ENCODE data around the gene BICDL1.

The BICDL1 gene

GRCh38 chr12:119949145-119949544 is 39.9 kb upstream of the BICDL1 start:
- H3K4me1 ChIP-seq (ENCODE audit: control insufficient read depth in 1 of 2, insufficient read depth in 2 of 2, low read length in 2 of 2): no peaks in the 10 kb centered on the region

GRCh38 chr12:119949594-119949993 is 39.4 kb upstream of the BICDL1 start:
- no peak overlapping the region for H4K91ac ChIP-seq (ENCODE audit: low read depth, low read length)
- H3K4me2 ChIP-seq (ENCODE audit: low read length): no peak overlapping the region

More at GRCh38 chr12:119949145-119949544, 39.9 kb upstream of the BICDL1 start:
- Histone ChIP-seq H3K23ac (ENCODE audit: low read length) (no peak overlapping the region), H3K79me2 (ENCODE audit: control insufficient read depth, insufficient read depth, low read length, poor library complexity) (no peaks in the 10 kb centered on the region), H3K27me3 (ENCODE audit: insufficient read depth, low read length) (no peaks in the 10 kb centered on the region), H4K91ac (ENCODE audit: low read depth, low read length) (no peak overlapping the region), H3K27ac (ENCODE audit: low read depth, low read length) (no peak overlapping the region), H3K4me2 (ENCODE audit: low read length) (no peak overlapping the region), H3K18ac (ENCODE audit: low read length) (no peak overlapping the region), H3K36me3 (ENCODE audit: control insufficient read depth in 1 of 2, insufficient read depth in 2 of 2, low read length in 2 of 2) (no peaks in the 10 kb centered on the region), H2BK5ac (ENCODE audit: low read depth, low read length, poor library complexity) (no peak overlapping the region), H3K14ac (ENCODE audit: low read length) (no peak overlapping the region), H3K4ac (ENCODE audit: low read depth, low read length) (no peak overlapping the region), H2AFZ (ENCODE audit: insufficient read depth, low read length, poor library complexity) (no peak overlapping the region), H2AK5ac (ENCODE audit: low read length) (no peak overlapping the region), H3K9me3 (ENCODE audit: insufficient read depth, low read depth, low read length) (no peaks in the 10 kb centered on the region), H4K12ac (ENCODE audit: low read depth, low read length) (no peak overlapping the region), H3K9ac (ENCODE audit: low read length) (no peak overlapping the region), H3K79me1 (ENCODE audit: low read length) (no peaks in the 10 kb centered on the region), H2BK120ac (ENCODE audit: insufficient read depth, low read length, poor library complexity) (no peak overlapping the region), H3K4me3 (ENCODE audit: low read depth, low read length) (no peak overlapping the region), H4K8ac (ENCODE audit: low read depth, low read length) (no peak overlapping the region), H2BK12ac (ENCODE audit: low read length) (no peak overlapping the region)
- WGBS (ENCODE audit: extremely low coverage, insufficient coverage, insufficient read length): no CpG with 5 or more reads among the region's 10 CpGs
- no peak for DNase-seq

GRCh38 chr12:119956047-119956446 is 33.0 kb upstream of the BICDL1 start:
- Histone ChIP-seq H2BK5ac (ENCODE audit: low read depth, low read length, poor library complexity) (no peak overlapping the region), H3K27me3 (ENCODE audit: insufficient read depth, low read length) (no peaks in the 10 kb centered on the region), H2AFZ (ENCODE audit: insufficient read depth, low read length, poor library complexity) (no peak overlapping the region), H3K9me3 (ENCODE audit: insufficient read depth, low read depth, low read length) (peaks cover 5% of the 10 kb centered on the region), H3K18ac (ENCODE audit: low read length) (no peak overlapping the region), H4K8ac (ENCODE audit: low read depth, low read length) (no peak overlapping the region), H3K9ac (ENCODE audit: low read length) (peak overlapping the region; percentile 38), H3K4me3 (ENCODE audit: low read depth, low read length) (no peak overlapping the region), H3K79me2 (ENCODE audit: control insufficient read depth, insufficient read depth, low read length, poor library complexity) (no peaks in the 10 kb centered on the region), H2BK12ac (ENCODE audit: low read length) (no peak overlapping the region), H3K27ac (ENCODE audit: low read depth, low read length) (no peak overlapping the region), H3K23ac (ENCODE audit: low read length) (no peak overlapping the region), H4K12ac (ENCODE audit: low read depth, low read length) (no peak overlapping the region), H2BK120ac (ENCODE audit: insufficient read depth, low read length, poor library complexity) (no peak overlapping the region), H3K4ac (ENCODE audit: low read depth, low read length) (no peak overlapping the region), H2AK5ac (ENCODE audit: low read length) (no peak overlapping the region), H3K4me2 (ENCODE audit: low read length) (no peak overlapping the region), H3K14ac (ENCODE audit: low read length) (no peak overlapping the region), H3K36me3 (ENCODE audit: control insufficient read depth in 1 of 2, insufficient read depth in 2 of 2, low read length in 2 of 2) (no peaks in the 10 kb centered on the region), H3K79me1 (ENCODE audit: low read length) (no peaks in the 10 kb centered on the region), H3K4me1 (ENCODE audit: control insufficient read depth in 1 of 2, insufficient read depth in 2 of 2, low read length in 2 of 2) (no peaks in the 10 kb centered on the region), H4K91ac (ENCODE audit: low read depth, low read length) (no peak overlapping the region)
- peak in 1 of 2 donors; percentile 22 for DNase-seq
- WGBS (ENCODE audit: extremely low coverage, insufficient coverage, insufficient read length): no CpG with 5 or more reads among the region's 3 CpGs

More at GRCh38 chr12:119949594-119949993, 39.4 kb upstream of the BICDL1 start:
- H3K9ac ChIP-seq (ENCODE audit: low read length): no peak overlapping the region
- H3K36me3 ChIP-seq (ENCODE audit: control insufficient read depth in 1 of 2, insufficient read depth in 2 of 2, low read length in 2 of 2): no peaks in the 10 kb centered on the region
- no peak overlapping the region for H2AFZ ChIP-seq (ENCODE audit: insufficient read depth, low read length, poor library complexity)
- H3K79me1 ChIP-seq (ENCODE audit: low read length): no peaks in the 10 kb centered on the region
- H4K12ac ChIP-seq (ENCODE audit: low read depth, low read length): no peak overlapping the region
- no peak overlapping the region for H3K23ac ChIP-seq (ENCODE audit: low read length)
- no peak overlapping the region for H4K8ac ChIP-seq (ENCODE audit: low read depth, low read length)
- H3K4ac ChIP-seq (ENCODE audit: low read depth, low read length): no peak overlapping the region
- H3K4me3 ChIP-seq (ENCODE audit: low read depth, low read length): no peak overlapping the region
- H3K9me3 ChIP-seq (ENCODE audit: insufficient read depth, low read depth, low read length): no peaks in the 10 kb centered on the region
- H3K14ac ChIP-seq (ENCODE audit: low read length): no peak overlapping the region
- no CpG with 5 or more reads among the region's 4 CpGs for WGBS (ENCODE audit: extremely low coverage, insufficient coverage, insufficient read length)
- no peak overlapping the region for H2AK5ac ChIP-seq (ENCODE audit: low read length)
- no peak overlapping the region for H2BK12ac ChIP-seq (ENCODE audit: low read length)
- no peak overlapping the region for H2BK5ac ChIP-seq (ENCODE audit: low read depth, low read length, poor library complexity)
- no peak overlapping the region for H3K18ac ChIP-seq (ENCODE audit: low read length)
- H3K79me2 ChIP-seq (ENCODE audit: control insufficient read depth, insufficient read depth, low read length, poor library complexity): no peaks in the 10 kb centered on the region
- no peaks in the 10 kb centered on the region for H3K27me3 ChIP-seq (ENCODE audit: insufficient read depth, low read length)
- no peak overlapping the region for H2BK120ac ChIP-seq (ENCODE audit: insufficient read depth, low read length, poor library complexity)
- no peak for DNase-seq
- H3K4me1 ChIP-seq (ENCODE audit: control insufficient read depth in 1 of 2, insufficient read depth in 2 of 2, low read length in 2 of 2): no peaks in the 10 kb centered on the region
- H3K27ac ChIP-seq (ENCODE audit: low read depth, low read length): no peak overlapping the region

- no peak overlapping the region for H3K4ac ChIP-seq (ENCODE audit: low read depth, low read length)
- H4K12ac ChIP-seq (ENCODE audit: low read depth, low read length): no peak overlapping the region
- H2BK5ac ChIP-seq (ENCODE audit: low read depth, low read length, poor library complexity): no peak overlapping the region
- H2BK120ac ChIP-seq (ENCODE audit: insufficient read depth, low read length, poor library complexity): no peak overlapping the region
- H3K23ac ChIP-seq (ENCODE audit: low read length): no peak overlapping the region
- H3K4me1 ChIP-seq (ENCODE audit: control insufficient read depth in 1 of 2, insufficient read depth in 2 of 2, low read length in 2 of 2): no peaks in the 10 kb centered on the region
- H4K8ac ChIP-seq (ENCODE audit: low read depth, low read length): no peak overlapping the region
- H3K4me2 ChIP-seq (ENCODE audit: low read length): no peak overlapping the region
- no CpG with 5 or more reads among the region's 1 CpG for WGBS (ENCODE audit: extremely low coverage, insufficient coverage, insufficient read length)
- no peaks in the 10 kb centered on the region for H3K36me3 ChIP-seq (ENCODE audit: control insufficient read depth in 1 of 2, insufficient read depth in 2 of 2, low read length in 2 of 2)
- no peak overlapping the region for H3K18ac ChIP-seq (ENCODE audit: low read length)
- no peak overlapping the region for H3K27ac ChIP-seq (ENCODE audit: low read depth, low read length)
- no peak overlapping the region for H3K4me3 ChIP-seq (ENCODE audit: low read depth, low read length)
- H3K9ac ChIP-seq (ENCODE audit: low read length): no peak overlapping the region
- peaks cover 5% of the 10 kb centered on the region for H3K9me3 ChIP-seq (ENCODE audit: insufficient read depth, low read depth, low read length)
- no peaks in the 10 kb centered on the region for H3K79me1 ChIP-seq (ENCODE audit: low read length)
- no peak for DNase-seq
- H2BK12ac ChIP-seq (ENCODE audit: low read length): no peak overlapping the region
- no peak overlapping the region for H2AK5ac ChIP-seq (ENCODE audit: low read length)
- H3K14ac ChIP-seq (ENCODE audit: low read length): no peak overlapping the region
- no peak overlapping the region for H2AFZ ChIP-seq (ENCODE audit: insufficient read depth, low read length, poor library complexity)
- no peaks in the 10 kb centered on the region for H3K27me3 ChIP-seq (ENCODE audit: insufficient read depth, low read length)
- H4K91ac ChIP-seq (ENCODE audit: low read depth, low read length): no peak overlapping the region
- H3K79me2 ChIP-seq (ENCODE audit: control insufficient read depth, insufficient read depth, low read length, poor library complexity): no peaks in the 10 kb centered on the region
These were observed 31.9 kb upstream of the BICDL1 start for GRCh38 chr12:119957135-119957534.

All from trophoblast cell (in vitro differentiated cells and primary cell).